ENCODE data around the gene TRAPPC2L.

The TRAPPC2L gene

DNA sequence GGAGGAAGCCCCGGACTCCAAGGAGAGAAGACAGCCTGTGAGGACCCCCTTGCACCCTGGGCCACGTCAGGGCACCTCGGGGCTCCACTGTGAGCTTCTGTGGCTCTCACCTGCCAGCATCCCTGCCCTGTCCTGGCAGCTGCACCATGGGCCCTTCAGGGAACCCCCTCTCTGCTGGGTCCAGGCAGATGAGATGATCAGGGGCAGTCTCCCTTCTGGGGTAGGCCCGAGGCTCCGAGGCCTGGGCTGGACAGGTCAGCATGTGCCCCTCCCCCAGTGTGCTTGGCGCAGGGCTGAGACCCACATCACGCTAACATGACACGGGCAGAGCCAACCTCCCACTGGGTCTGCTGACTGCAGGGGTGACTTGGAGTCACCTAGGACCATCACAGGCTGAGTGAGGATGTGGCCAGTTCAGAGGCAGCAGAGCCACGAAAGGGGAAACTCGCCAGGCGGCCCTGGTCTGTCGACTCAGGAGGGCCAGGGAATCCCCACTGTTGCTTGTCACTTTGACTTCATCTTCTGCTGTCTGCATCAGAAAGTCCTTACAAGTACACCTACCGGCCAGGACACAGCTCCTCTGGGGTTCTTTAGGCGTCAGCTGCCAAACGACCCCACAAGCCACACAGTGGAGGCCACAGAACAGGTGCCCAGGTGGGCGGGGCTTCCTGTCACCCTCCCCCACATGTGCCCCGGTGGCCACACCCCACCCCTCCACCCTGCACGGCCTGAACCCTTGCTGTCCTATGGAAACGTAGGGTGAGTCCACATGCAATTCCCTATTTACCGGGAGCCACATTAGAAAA is 2.4 kb upstream of the TRAPPC2L start:
- DNase-seq (ENCODE audit: low read depth): no peak
- no peak for TF ChIP-seq CTCF (conservative IDR thresholded peaks at IDR 0.05; ENCODE audit: low read depth, low read length)
- no peak overlapping the region for H3K4me3 ChIP-seq (ENCODE audit: low read length)

GRCh38 chr16:88855176-88855575 is 1.8 kb upstream of the TRAPPC2L start:
- no peak overlapping the region for H3K4me3 ChIP-seq (ENCODE audit: low read length)
- TF ChIP-seq CTCF (conservative IDR thresholded peaks at IDR 0.05; ENCODE audit: low read depth, low read length): no peak

GRCh38 chr16:88855736-88856121 is 1.2 kb upstream of the TRAPPC2L start:
- no peak for TF ChIP-seq CTCF (conservative IDR thresholded peaks at IDR 0.05; ENCODE audit: low read depth, low read length)
- H3K4me3 ChIP-seq (ENCODE audit: low read length): peak overlapping the region; percentile 62
- DNase-seq (ENCODE audit: low read depth): no peak

More at GRCh38 chr16:88855176-88855575, 1.8 kb upstream of the TRAPPC2L start:
- no peak for DNase-seq (ENCODE audit: low read depth)

DNA sequence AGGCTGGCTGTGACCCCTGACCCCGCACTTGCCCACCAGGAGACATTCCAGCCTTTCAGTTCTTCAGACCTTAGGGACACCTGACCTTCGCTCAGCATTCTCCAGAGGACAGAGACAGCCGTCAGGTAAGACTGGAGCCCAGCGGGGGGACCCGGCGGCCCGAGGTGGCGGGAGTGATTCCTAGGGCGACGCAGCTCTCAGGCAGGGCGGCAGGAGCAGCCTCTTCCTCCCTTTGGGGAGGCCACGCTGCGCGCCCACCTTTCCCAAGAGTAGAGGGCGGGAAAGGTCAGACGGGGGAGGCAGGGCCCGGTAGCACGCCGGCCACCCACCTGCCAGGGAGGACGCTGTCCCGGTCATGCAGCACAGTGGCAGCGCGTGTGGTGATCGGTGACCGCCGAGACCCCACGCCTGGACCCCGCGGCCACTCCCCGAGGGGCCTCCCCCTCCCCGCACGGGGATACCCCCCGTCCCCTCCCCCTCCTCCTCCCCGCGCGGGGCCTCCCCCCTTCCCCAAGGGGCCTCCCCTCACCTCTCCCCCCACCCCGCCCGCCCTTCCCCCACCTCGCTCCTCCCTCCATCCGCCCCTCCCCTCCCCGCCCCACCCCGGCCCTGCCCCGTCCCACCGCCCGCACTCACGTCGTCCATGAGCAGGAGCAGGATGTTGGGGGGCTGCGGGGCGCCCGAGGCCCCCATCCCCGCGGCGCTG is 652 bp upstream of the TRAPPC2L start:
- DNase-seq (ENCODE audit: low read depth): no peak
- TF ChIP-seq CTCF (conservative IDR thresholded peaks at IDR 0.05; ENCODE audit: low read depth, low read length): no peak
- H3K4me3 ChIP-seq (ENCODE audit: low read length): peak overlapping the region; percentile 62

DNA sequence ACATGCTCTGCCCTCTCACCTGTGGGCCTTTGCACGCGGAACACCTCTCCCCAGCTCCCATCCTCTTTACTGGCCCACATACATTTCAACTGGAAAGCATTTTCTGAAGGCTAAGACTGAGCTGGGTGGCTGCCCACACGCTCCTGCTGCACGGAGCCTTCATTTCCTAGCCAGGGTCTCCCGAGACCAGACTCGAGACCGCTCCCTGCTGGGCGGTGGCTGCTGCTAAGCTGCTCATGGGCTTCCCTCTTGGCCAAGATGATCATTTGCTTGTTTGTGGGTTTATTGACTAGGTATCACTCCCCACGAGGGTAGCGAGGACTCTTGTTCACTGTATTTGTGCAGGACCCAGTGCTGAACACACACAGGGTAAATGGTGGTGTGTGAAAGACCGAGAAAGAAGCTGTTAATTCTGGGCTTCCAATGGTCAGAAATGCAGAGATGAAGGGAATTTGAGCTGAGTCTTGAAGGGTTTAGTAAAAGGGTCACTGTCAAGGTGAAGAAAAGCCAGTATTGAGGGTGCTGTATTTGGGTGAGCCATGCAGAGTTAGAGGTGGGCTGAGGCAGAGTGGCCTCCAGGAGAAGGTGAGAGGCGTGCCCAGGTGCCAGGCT is 907 bp downstream of the TRAPPC2L start:
- peak; percentile 89 for TF ChIP-seq CTCF (conservative IDR thresholded peaks at IDR 0.05; ENCODE audit: low read depth, low read length)
- DNase-seq (ENCODE audit: low read depth): peak; percentile 48
- peak overlapping the region; percentile 99 for H3K4me3 ChIP-seq (ENCODE audit: low read length)

GRCh38 chr16:88859381-88860091 is 2.6 kb downstream of the TRAPPC2L start:
- TF ChIP-seq CTCF (conservative IDR thresholded peaks at IDR 0.05; ENCODE audit: low read depth, low read length): no peak
- DNase-seq (ENCODE audit: low read depth): no peak
- H3K4me3 ChIP-seq (ENCODE audit: low read length): no peak overlapping the region

Data from retinal pigment epithelial cell (primary cell).